ENCODE data around the gene FALEC. TPM values are rescaled to one million over a fixed set of nuclear protein-coding genes. Genes with fewer than 3 reads are reported as not detected.

FALEC gene
- total RNA-seq, 1 experiment from 2014 or later, result 1.0 TPM

GRCh38 chr1:150551784-150552127 is 36.2 kb downstream of the FALEC start:
- H3K4me3 ChIP-seq (ENCODE audit: low read depth in 2 of 2, low read length in 2 of 2), result no peak overlapping the region
- H3K27me3 ChIP-seq (ENCODE audit: control insufficient read depth, insufficient read depth, low read length), result no peaks in the 10 kb centered on the region
- no peak for DNase-seq (ENCODE audit: low read depth, low spot score)
- peaks cover 27% of the 10 kb centered on the region for H3K4me1 ChIP-seq (ENCODE audit: control insufficient read depth, insufficient read depth, low read length)
- no peak overlapping the region for H3K27ac ChIP-seq (ENCODE audit: low read length)
- H3K36me3 ChIP-seq (ENCODE audit: control insufficient read depth, insufficient read depth, low read length), result no peaks in the 10 kb centered on the region
- ChIA-PET POLR2A (interaction anchor here (0.5 to 1.0 kb wide), 4 partner anchors 9 to 419 kb away, joined by 3 to 4 read pairs (median 3); partner anchors contain the start of gene ENSA), CTCF (interaction anchor here (1.0 kb wide), 1 partner anchor 8 kb away, joined by 7 read pairs; no protein-coding TSS in a partner anchor)
- TF ChIP-seq TCF7L2 (IDR thresholded peaks at IDR 0.05; ENCODE audit: low read depth, low read length) (no peak), CTCF (IDR thresholded peaks at IDR 0.05) (no peak), SIN3A (IDR thresholded peaks at IDR 0.05; ENCODE audit: borderline replicate concordance, insufficient read depth, low read depth, low read length) (no peak), REST (IDR thresholded peaks at IDR 0.05; ENCODE audit: insufficient read depth in 1 of 2, low read depth in 2 of 2, low read length in 1 of 2) (no peak), POLR2AphosphoS5 (IDR thresholded peaks at IDR 0.05; ENCODE audit: low read depth, low read length) (no peak)
- no peaks in the 10 kb centered on the region for H3K9me3 ChIP-seq (ENCODE audit: control insufficient read depth, insufficient read depth, low read depth, low read length)
- BruUV-seq (replicated peaks), result no TSS peak
- no peak for ATAC-seq
- intact Hi-C loops (cut with micrococcal nuclease; ENCODE audit: unreplicated experiment), result no loop called here
- in situ Hi-C loops (cut with HindIII; ENCODE audit: low pct_unique_long_range_greater_than_20kb, low sequenced_read_pairs), result no loop called here

GRCh38 chr1:150552128-150552910 is 36.8 kb downstream of the FALEC start:
- no peak for DNase-seq (ENCODE audit: low read depth, low spot score)
- TF ChIP-seq POLR2AphosphoS5 (IDR thresholded peaks at IDR 0.05; ENCODE audit: low read depth, low read length), result peak; percentile 36; the same call in 1 of the 2 replicates
- no peak for TF ChIP-seq SIN3A (IDR thresholded peaks at IDR 0.05; ENCODE audit: borderline replicate concordance, insufficient read depth, low read depth, low read length)
- CTCF ChIA-PET, result interaction anchor here (1.0 kb wide), 1 partner anchor 8 kb away, joined by 7 read pairs; no protein-coding TSS in a partner anchor
- intact Hi-C loops (cut with micrococcal nuclease; ENCODE audit: unreplicated experiment), result no loop called here
- H3K27me3 ChIP-seq (ENCODE audit: control insufficient read depth, insufficient read depth, low read length), result no peaks in the 10 kb centered on the region
- H3K27ac ChIP-seq (ENCODE audit: low read length), result no peak overlapping the region
- peaks cover 27% of the 10 kb centered on the region for H3K4me1 ChIP-seq (ENCODE audit: control insufficient read depth, insufficient read depth, low read length)
- no peak for ATAC-seq
- no peaks in the 10 kb centered on the region for H3K36me3 ChIP-seq (ENCODE audit: control insufficient read depth, insufficient read depth, low read length)
- POLR2A ChIA-PET, result interaction anchor here (0.5 to 0.7 kb wide), 3 partner anchors 11 to 418 kb away, joined by 3 to 4 read pairs (median 3); partner anchors contain the start of gene ENSA
- no peaks in the 10 kb centered on the region for H3K9me3 ChIP-seq (ENCODE audit: control insufficient read depth, insufficient read depth, low read depth, low read length)
- in situ Hi-C loops (cut with HindIII; ENCODE audit: low pct_unique_long_range_greater_than_20kb, low sequenced_read_pairs), result no loop called here
- BruUV-seq (replicated peaks), result no TSS peak
- no peak overlapping the region for H3K4me3 ChIP-seq (ENCODE audit: low read depth in 2 of 2, low read length in 2 of 2)

- in situ Hi-C loops (cut with HindIII; ENCODE audit: low pct_unique_long_range_greater_than_20kb, low sequenced_read_pairs) (no loop called here), intact Hi-C loops (cut with micrococcal nuclease; ENCODE audit: unreplicated experiment) (no loop called here)
- TF ChIP-seq TCF7L2 (IDR thresholded peaks at IDR 0.05; ENCODE audit: low read depth, low read length), result no peak
- no peak for TF ChIP-seq SIN3A (IDR thresholded peaks at IDR 0.05; ENCODE audit: borderline replicate concordance, insufficient read depth, low read depth, low read length)
- TF ChIP-seq REST (IDR thresholded peaks at IDR 0.05; ENCODE audit: insufficient read depth in 1 of 2, low read depth in 2 of 2, low read length in 1 of 2), result no peak
- TF ChIP-seq CTCF (IDR thresholded peaks at IDR 0.05), result no peak
- TF ChIP-seq POLR2AphosphoS5 (IDR thresholded peaks at IDR 0.05; ENCODE audit: low read depth, low read length), result no peak
- H3K27ac ChIP-seq (ENCODE audit: low read length), result no peak overlapping the region
- ATAC-seq (no peak), DNase-seq (ENCODE audit: low read depth, low spot score) (no peak)
- POLR2A ChIA-PET, result no interaction called here
- peaks cover 27% of the 10 kb centered on the region for H3K4me1 ChIP-seq (ENCODE audit: control insufficient read depth, insufficient read depth, low read length)
- no peaks in the 10 kb centered on the region for H3K9me3 ChIP-seq (ENCODE audit: control insufficient read depth, insufficient read depth, low read depth, low read length)
- no peaks in the 10 kb centered on the region for H3K36me3 ChIP-seq (ENCODE audit: control insufficient read depth, insufficient read depth, low read length)
- no peak overlapping the region for H3K4me3 ChIP-seq (ENCODE audit: low read depth in 2 of 2, low read length in 2 of 2)
- no TSS peak for BruUV-seq (replicated peaks)
- H3K27me3 ChIP-seq (ENCODE audit: control insufficient read depth, insufficient read depth, low read length), result no peaks in the 10 kb centered on the region
- CTCF ChIA-PET, result no interaction called here
Observed at GRCh38 chr1:150552911-150553289, 37.3 kb downstream of the FALEC start.
